Neural cell (in vitro differentiated cells): ENCODE measurements around the gene CARD14. TPM values are rescaled to one million over a fixed set of nuclear protein-coding genes. Genes with fewer than 3 reads are reported as not detected.
A peak's percentile ranks its signal among the peaks of the same experiment; 100 is the strongest.

Experiments
- H2AFZ ChIP-seq: fragments of 200-600, 300-800 bp; sonication (generic), shearing (Covaris generic); 2 replicates; pipeline ENCODE4 v1.6.0; 2014; ENCODE audit warnings: low read depth, mild to moderate bottlenecking, antibody characterized with exemption, low read length, moderate library complexity
- H3F3A ChIP-seq: fragments of 200-600 bp; shearing (Covaris generic); 2 replicates; pipeline ENCODE4 v1.6.1; 2016; ENCODE audit warnings: mild to moderate bottlenecking, moderate library complexity, mixed read lengths, antibody characterized with exemption, low read length; ENCODE audit not compliant: insufficient read depth, poor library complexity, severe bottlenecking
- H3K27ac ChIP-seq: fragments of 200-600, 300-800 bp; sonication (generic), shearing (Covaris generic); 2 replicates; pipeline ENCODE4 v1.5.1; 2014; ENCODE audit warnings: mild to moderate bottlenecking, low read length, moderate library complexity
- H3K27me3 ChIP-seq: fragments of 300-800, 200-600 bp; sonication (generic), shearing (Covaris generic); 2 replicates; pipeline ENCODE4 v1.6.0; 2014; ENCODE audit warnings: mild to moderate bottlenecking, low read depth, low read length, moderate library complexity; ENCODE audit not compliant: insufficient read depth
- H3K36me3 ChIP-seq: fragments of 300-800, 200-600 bp; sonication (generic), shearing (Covaris generic); 2 replicates; pipeline ENCODE4 v1.5.1; 2014; ENCODE audit warnings: mild to moderate bottlenecking, antibody characterized with exemption, low read length, moderate library complexity; ENCODE audit not compliant: insufficient read depth
- H3K4me2 ChIP-seq: fragments of 300-800, 200-600 bp; sonication (generic), shearing (Covaris generic); 2 replicates; pipeline ENCODE4 v1.6.0; 2014; ENCODE audit warnings: mild to moderate bottlenecking, low read length
- H3K4me3 ChIP-seq: fragments of 300-800, 200-600 bp; sonication (generic), shearing (Covaris generic); 2 replicates; pipeline ENCODE4 v1.5.1; 2014; ENCODE audit warnings: mild to moderate bottlenecking, low read length, moderate library complexity
- H3K79me2 ChIP-seq: fragments of 200-600 bp; shearing (Covaris generic); replicated peaks from 2 replicates; pipeline ENCODE4 v1.6.0; 2014; ENCODE audit warnings: mild to moderate bottlenecking, low read length, moderate library complexity; ENCODE audit not compliant: insufficient read depth
- H3K9ac ChIP-seq: fragments of 300-800, 200-600 bp; sonication (generic), shearing (Covaris generic); 2 replicates; pipeline ENCODE4 v1.6.1; 2016; ENCODE audit warnings: mild to moderate bottlenecking, low read length, mixed read lengths
- H3K9me2 ChIP-seq: fragments of 200-600 bp; shearing (Covaris generic); 2 replicates; pipeline ENCODE4 v1.6.1; 2016; ENCODE audit warnings: mild to moderate bottlenecking, low read length, mixed read lengths; ENCODE audit not compliant: insufficient read depth
- H3K9me3 ChIP-seq: fragments of 200-600, 300-800 bp; sonication (generic), shearing (Covaris generic); 2 replicates; pipeline ENCODE4 v1.6.1; 2016; ENCODE audit warnings: mild to moderate bottlenecking, mixed run types, low read length, moderate library complexity, mixed read lengths
- H4K20me1 ChIP-seq: fragments of 200-600 bp; shearing (Covaris generic); 2 replicates; pipeline ENCODE4 v1.6.1; 2016; ENCODE audit warnings: mild to moderate bottlenecking, mixed run types; ENCODE audit not compliant: insufficient read depth
- EP300 ChIP-seq: fragments of 450-650 bp; conservative IDR thresholded peaks from 2 replicates; pipeline ENCODE4 v1.6.1; 2014; ENCODE audit warnings: antibody characterized with exemption, mild to moderate bottlenecking, moderate library complexity; ENCODE audit not compliant: poor library complexity, severe bottlenecking
- EZH2 ChIP-seq: fragments of 200-600, 300-800 bp; shearing (Covaris generic), sonication (generic); IDR thresholded peaks from 2 replicates; pipeline ENCODE4 v1.6.1; 2014; ENCODE audit warnings: antibody characterized with exemption, low read length, borderline replicate concordance, mild to moderate bottlenecking; ENCODE audit not compliant: insufficient read depth, poor library complexity, severe bottlenecking
- MXI1 ChIP-seq: fragments of 450-650 bp; conservative IDR thresholded peaks from 2 replicates; pipeline ENCODE4 v1.6.1; 2014; ENCODE audit warnings: antibody characterized with exemption, mild to moderate bottlenecking; ENCODE audit not compliant: poor library complexity, severe bottlenecking
- POLR2AphosphoS5 ChIP-seq: IDR thresholded peaks from 2 replicates; pipeline ENCODE4 v1.6.1; 2012
- RAD21 ChIP-seq: fragments of 450-650 bp; conservative IDR thresholded peaks from 2 replicates; pipeline ENCODE4 v1.6.1; 2014; ENCODE audit warnings: antibody characterized with exemption, mild to moderate bottlenecking, moderate library complexity
- SMC3 ChIP-seq: fragments of 450-650 bp; conservative IDR thresholded peaks from 2 replicates; pipeline ENCODE4 v1.6.1; 2014; ENCODE audit warnings: antibody characterized with exemption, mild to moderate bottlenecking, moderate library complexity; ENCODE audit not compliant: poor library complexity
- TAF1 ChIP-seq: IDR thresholded peaks from 2 replicates; pipeline ENCODE4 v1.6.1; 2012; ENCODE audit warnings: low read depth
- polyA plus RNA-seq: library from polyadenylated mRNA; depleted of rRNA; stranded (reverse); fragments of >200 nt; gene quantifications from 2 replicates; pipeline ENCODE4 v1.2.3, GENCODE V29; 2014
- TF ChIP-seq, protein P1 (sequence below): IDR thresholded peaks from 2 replicates; pipeline ENCODE4 v1.6.1; 2012; ENCODE audit warnings: borderline replicate concordance
- TF ChIP-seq, protein P2 (sequence below): fragments of 450-650 bp; IDR thresholded peaks from 2 replicates; pipeline ENCODE4 v1.5.1; 2014; ENCODE audit warnings: antibody characterized with exemption, mild to moderate bottlenecking, moderate library complexity; ENCODE audit not compliant: poor library complexity, severe bottlenecking

The CARD14 gene
- polyA plus RNA-seq, 1 donor from 2014 or later = 0.12 TPM

DNA sequence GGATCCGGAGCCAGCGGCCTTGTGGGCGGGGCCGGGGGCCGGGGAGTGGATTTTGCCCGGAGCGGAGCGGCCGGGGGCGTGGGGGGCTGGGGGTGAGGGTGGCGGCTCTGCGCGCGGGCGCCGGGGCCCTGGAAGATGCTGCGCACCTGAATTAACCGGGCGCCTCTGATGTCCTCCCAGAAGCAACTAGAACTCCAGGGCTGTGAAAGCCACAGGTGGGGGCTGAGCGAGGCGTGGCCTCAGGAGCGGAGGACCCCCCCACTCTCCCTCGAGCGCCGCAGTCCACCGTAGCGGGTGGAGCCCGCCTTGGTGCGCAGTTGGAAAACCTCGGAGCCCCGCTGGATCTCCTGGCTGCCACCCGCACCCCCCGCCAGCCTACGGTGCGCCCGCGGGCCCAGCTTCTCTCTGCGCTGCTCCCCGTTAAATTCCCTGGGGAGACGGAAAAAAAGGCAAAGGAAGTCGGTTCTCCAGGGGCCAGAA is 50.9 kb downstream of the CARD14 start:
- H3K9ac ChIP-seq = peak overlapping the region; percentile 69
- H3K27ac ChIP-seq = no peak overlapping the region
- no peaks in the 10 kb centered on the region for H3K27me3 ChIP-seq
- H2AFZ ChIP-seq = peak overlapping the region; percentile 8
- H3K4me2 ChIP-seq = peak overlapping the region; percentile 78
- H3K9me2 ChIP-seq = no peaks in the 10 kb centered on the region
- no peaks in the 10 kb centered on the region for H4K20me1 ChIP-seq
- no peaks in the 10 kb centered on the region for H3K36me3 ChIP-seq
- no peaks in the 10 kb centered on the region for H3F3A ChIP-seq
- no peaks in the 10 kb centered on the region for H3K9me3 ChIP-seq
- TF ChIP-seq MXI1 = no peak
- TF ChIP-seq POLR2AphosphoS5 = no peak
- TF ChIP-seq, protein P1, sequence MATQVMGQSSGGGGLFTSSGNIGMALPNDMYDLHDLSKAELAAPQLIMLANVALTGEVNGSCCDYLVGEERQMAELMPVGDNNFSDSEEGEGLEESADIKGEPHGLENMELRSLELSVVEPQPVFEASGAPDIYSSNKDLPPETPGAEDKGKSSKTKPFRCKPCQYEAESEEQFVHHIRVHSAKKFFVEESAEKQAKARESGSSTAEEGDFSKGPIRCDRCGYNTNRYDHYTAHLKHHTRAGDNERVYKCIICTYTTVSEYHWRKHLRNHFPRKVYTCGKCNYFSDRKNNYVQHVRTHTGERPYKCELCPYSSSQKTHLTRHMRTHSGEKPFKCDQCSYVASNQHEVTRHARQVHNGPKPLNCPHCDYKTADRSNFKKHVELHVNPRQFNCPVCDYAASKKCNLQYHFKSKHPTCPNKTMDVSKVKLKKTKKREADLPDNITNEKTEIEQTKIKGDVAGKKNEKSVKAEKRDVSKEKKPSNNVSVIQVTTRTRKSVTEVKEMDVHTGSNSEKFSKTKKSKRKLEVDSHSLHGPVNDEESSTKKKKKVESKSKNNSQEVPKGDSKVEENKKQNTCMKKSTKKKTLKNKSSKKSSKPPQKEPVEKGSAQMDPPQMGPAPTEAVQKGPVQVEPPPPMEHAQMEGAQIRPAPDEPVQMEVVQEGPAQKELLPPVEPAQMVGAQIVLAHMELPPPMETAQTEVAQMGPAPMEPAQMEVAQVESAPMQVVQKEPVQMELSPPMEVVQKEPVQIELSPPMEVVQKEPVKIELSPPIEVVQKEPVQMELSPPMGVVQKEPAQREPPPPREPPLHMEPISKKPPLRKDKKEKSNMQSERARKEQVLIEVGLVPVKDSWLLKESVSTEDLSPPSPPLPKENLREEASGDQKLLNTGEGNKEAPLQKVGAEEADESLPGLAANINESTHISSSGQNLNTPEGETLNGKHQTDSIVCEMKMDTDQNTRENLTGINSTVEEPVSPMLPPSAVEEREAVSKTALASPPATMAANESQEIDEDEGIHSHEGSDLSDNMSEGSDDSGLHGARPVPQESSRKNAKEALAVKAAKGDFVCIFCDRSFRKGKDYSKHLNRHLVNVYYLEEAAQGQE = no peak
- no peak for TF ChIP-seq TAF1
- TF ChIP-seq, protein P2, sequence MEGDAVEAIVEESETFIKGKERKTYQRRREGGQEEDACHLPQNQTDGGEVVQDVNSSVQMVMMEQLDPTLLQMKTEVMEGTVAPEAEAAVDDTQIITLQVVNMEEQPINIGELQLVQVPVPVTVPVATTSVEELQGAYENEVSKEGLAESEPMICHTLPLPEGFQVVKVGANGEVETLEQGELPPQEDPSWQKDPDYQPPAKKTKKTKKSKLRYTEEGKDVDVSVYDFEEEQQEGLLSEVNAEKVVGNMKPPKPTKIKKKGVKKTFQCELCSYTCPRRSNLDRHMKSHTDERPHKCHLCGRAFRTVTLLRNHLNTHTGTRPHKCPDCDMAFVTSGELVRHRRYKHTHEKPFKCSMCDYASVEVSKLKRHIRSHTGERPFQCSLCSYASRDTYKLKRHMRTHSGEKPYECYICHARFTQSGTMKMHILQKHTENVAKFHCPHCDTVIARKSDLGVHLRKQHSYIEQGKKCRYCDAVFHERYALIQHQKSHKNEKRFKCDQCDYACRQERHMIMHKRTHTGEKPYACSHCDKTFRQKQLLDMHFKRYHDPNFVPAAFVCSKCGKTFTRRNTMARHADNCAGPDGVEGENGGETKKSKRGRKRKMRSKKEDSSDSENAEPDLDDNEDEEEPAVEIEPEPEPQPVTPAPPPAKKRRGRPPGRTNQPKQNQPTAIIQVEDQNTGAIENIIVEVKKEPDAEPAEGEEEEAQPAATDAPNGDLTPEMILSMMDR = no peak
- no peak for TF ChIP-seq EZH2
- TF ChIP-seq RAD21 = no peak
- TF ChIP-seq SMC3 = no peak
- TF ChIP-seq EP300 = no peak
- peak overlapping the region; percentile 85 for H3K4me3 ChIP-seq
- no peaks in the 10 kb centered on the region for H3K79me2 ChIP-seq

DNA sequence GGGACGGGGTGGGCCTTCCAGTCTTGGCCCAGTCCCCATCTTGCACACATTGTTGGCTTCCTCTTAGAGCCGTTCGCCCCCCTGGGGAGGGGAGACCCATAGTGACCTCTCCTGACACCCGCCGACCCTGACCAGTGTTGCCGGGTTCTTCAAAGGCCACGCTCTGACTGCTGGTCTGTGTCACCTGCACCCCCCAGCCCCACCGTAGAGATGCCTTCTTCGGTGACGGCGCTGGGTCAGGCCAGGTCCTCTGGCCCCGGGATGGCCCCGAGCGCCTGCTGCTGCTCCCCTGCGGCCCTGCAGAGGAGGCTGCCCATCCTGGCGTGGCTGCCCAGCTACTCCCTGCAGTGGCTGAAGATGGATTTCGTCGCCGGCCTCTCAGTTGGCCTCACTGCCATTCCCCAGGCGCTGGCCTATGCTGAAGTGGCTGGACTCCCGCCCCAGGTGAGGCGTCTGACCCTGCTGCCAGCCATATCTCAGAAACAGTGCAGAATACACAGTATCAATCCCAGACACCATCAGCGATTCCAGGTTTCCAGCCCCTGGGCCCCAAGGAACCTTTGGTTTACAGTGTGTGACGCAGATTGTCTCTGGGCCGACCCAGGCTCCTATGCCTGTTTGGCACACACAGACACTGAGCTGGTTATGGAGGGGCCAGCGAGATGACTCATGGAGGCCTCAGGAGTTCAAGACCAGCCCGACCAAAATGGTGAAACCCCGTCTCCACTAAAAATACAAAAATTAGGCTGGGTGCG is 51.7 kb downstream of the CARD14 start:
- Histone ChIP-seq H3K9me3 (no peaks in the 10 kb centered on the region), H3K36me3 (no peaks in the 10 kb centered on the region), H3K4me3 (peak overlapping the region; percentile 85), H4K20me1 (no peaks in the 10 kb centered on the region), H3K9me2 (no peaks in the 10 kb centered on the region), H3K27me3 (no peaks in the 10 kb centered on the region), H3F3A (no peaks in the 10 kb centered on the region), H3K79me2 (no peaks in the 10 kb centered on the region), H2AFZ (no peak overlapping the region), H3K9ac (peak overlapping the region; percentile 69), H3K4me2 (peak overlapping the region; percentile 78), H3K27ac (no peak overlapping the region)
- TF ChIP-seq SMC3 (no peak), MXI1 (no peak), EP300 (no peak), POLR2AphosphoS5 (no peak), RAD21 (no peak), TAF1 (no peak), EZH2 (no peak)
- TF ChIP-seq, protein P2 = no peak
- TF ChIP-seq, protein P1 = no peak
